Psoas muscle (tissue), 8 donors: ENCODE results near the gene ARL15. TPM values are rescaled to one million over a fixed set of nuclear protein-coding genes. Genes with fewer than 3 reads are reported as not detected.

Experiments used
- ATAC-seq, 4 donors: fragments of 200-7000 bp; cut with Tn5 transposase; one replicate each; pipeline ENCODE4 v1.9.1; 2020; ENCODE audit warnings: moderate library complexity in 3 of 4, mild to moderate bottlenecking in 2 of 4
- DNase-seq, 2 donors: peaks; one replicate each; pipeline ENCODE4 v3.0.0-alpha.2; 2020
- H3K27ac ChIP-seq: fragments of 200-600 bp; one replicate; pipeline ENCODE4 v1.8.0; 2022
- H3K27me3 ChIP-seq, 3 donors: fragments of 200-600 bp in 1 of 3; one replicate each; pipeline versions ENCODE4 v1.6.1 to v1.8.0; 2013 to 2022; ENCODE audit warnings: low read length in 2 of 3, mild to moderate bottlenecking in 2 of 3, moderate library complexity in 1 of 3; ENCODE audit not compliant: insufficient read depth in 3 of 3
- H3K36me3 ChIP-seq, 2 donors: fragments of 200-600 bp in 1 of 2; one replicate each; pipeline versions ENCODE4 v1.6.1 to v1.8.0; 2013 to 2022; ENCODE audit warnings: low read depth in 1 of 2, mild to moderate bottlenecking in 1 of 2, moderate library complexity in 1 of 2; ENCODE audit not compliant: insufficient read depth in 1 of 2
- H3K4me1 ChIP-seq: fragments of 200-600 bp; one replicate; pipeline ENCODE4 v1.8.0; 2022
- H3K4me3 ChIP-seq: fragments of 200-600 bp; one replicate; pipeline ENCODE4 v1.8.0; 2022; ENCODE audit warnings: mild to moderate bottlenecking
- H3K9me3 ChIP-seq: fragments of 200-600 bp; one replicate; pipeline ENCODE4 v1.8.0; 2022
- CTCF ChIP-seq: fragments of 200-600 bp; IDR thresholded peaks from one replicate; pipeline ENCODE4 v1.8.0; 2022; ENCODE audit warnings: antibody characterized with exemption
- WGBS, 3 donors: extraction: QIAGEN DNeasy Blood & Tissue Kit; methylation state at CpG; one replicate each; pipeline versions ENCODE4 v1.1.6 to v1.1.7; 2013; 5-methylcytosine and 5-hydroxymethylcytosine counted together
- intact Hi-C, 2 donors: fragments of 100-400 bp; cut with DNase I; formaldehyde crosslinking; loops; one replicate each; pipeline versions ENCODE4 v1.11.0 to v1.14.2; 2022
- polyA plus RNA-seq, 3 donors: library from polyadenylated mRNA; stranded (reverse); fragments of 200-250 nt; gene quantifications; one replicate each; pipeline ENCODE4 v1.2.3, GENCODE V29; 2013
- total RNA-seq, 4 donors: library from RNA; stranded (reverse); fragmentation: NEBNext Ultra II Directional in 2 of 4; extraction: Animal tissue kit (Norgen Biotek cat#: 25700) in 2 of 4; gene quantifications; one replicate each; pipeline versions ENCODE4 v1.2.1 to v1.2.4, GENCODE V29; 2021 to 2023
- donor health status: healthy with polysubstance abuse.
- donor health status: DM: no; HTN: no; CAD: no; lungs with moderate emphysema.
- donor health status: Bipolar disorder and iron deficiency.
- donor health status: healthy.
- donor health status: DM: yes; HTN: yes; CAD: no.
- donor health status: DM: no; HTN: no; CAD: no.
- donor health status: DM: no; HTN: no; CAD: no.
- donor health status: DM: yes; HTN: yes; CAD: no.

The ARL15 gene
- total and polyA plus RNA-seq, 7 donors = 2.5 to 8.9 (median 4.6) TPM

DNA sequence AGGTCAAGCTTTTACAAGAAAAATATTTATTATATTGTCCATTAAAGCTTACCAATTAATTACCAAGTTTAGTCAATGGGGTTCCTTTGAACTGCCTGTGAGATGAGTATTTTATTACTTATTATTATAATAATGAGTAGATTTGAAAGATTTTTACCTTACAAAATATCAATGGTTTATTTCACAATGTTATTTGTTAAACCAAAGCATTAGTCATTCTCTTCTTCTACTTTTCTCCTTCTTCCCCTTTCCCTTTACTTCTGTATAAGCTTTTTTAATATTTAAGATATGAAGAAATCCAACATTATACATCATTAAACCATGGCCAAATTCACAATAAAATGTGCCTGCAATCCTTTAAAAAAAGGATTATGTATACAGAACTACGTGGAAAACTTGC, 369.5 kb downstream of the ARL15 start:
- Histone ChIP-seq H3K36me3 (no peaks in the 10 kb centered on the region), H3K27me3 (no peaks in the 10 kb centered on the region), H3K4me1 (no peaks in the 10 kb centered on the region), H3K27ac (no peak overlapping the region), H3K4me3 (no peak overlapping the region), H3K9me3 (no peaks in the 10 kb centered on the region)
- WGBS, 3 donors = 83 to 89% (median 85%) methylated on average over 1 of the region's 1 CpG
- intact Hi-C loops = no loop called here
- no peak for TF ChIP-seq CTCF
- no peak for DNase-seq
- ATAC-seq = no peak

DNA sequence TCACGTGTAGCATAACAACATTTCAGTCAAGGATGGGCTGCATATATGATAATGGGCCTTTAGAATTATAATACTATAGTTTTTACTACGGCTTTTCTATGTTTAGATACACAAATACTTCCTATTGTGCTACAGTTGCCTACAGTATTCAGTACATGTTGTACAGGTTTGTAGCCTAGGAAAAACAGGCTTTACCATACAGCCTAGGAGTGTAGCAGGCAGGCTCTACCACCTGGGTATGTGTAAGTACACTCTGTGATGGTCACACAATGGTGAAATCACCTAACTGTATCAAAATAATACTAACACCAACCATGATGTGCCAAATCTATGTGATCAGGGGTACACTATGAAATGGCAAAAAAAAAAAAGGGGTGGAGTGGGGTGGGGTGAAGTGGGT, 372.9 kb downstream of the ARL15 start:
- Histone ChIP-seq H3K27ac (no peak overlapping the region), H3K9me3 (no peaks in the 10 kb centered on the region), H3K4me3 (no peak overlapping the region), H3K27me3 (no peaks in the 10 kb centered on the region), H3K4me1 (no peaks in the 10 kb centered on the region), H3K36me3 (no peaks in the 10 kb centered on the region)
- DNase-seq (no peak), ATAC-seq (no peak)
- TF ChIP-seq CTCF = no peak
- 82 to 92% (median 89%) methylated on average over 2 of the region's 2 CpGs for WGBS, 3 donors
- intact Hi-C loops = no loop called here

DNA sequence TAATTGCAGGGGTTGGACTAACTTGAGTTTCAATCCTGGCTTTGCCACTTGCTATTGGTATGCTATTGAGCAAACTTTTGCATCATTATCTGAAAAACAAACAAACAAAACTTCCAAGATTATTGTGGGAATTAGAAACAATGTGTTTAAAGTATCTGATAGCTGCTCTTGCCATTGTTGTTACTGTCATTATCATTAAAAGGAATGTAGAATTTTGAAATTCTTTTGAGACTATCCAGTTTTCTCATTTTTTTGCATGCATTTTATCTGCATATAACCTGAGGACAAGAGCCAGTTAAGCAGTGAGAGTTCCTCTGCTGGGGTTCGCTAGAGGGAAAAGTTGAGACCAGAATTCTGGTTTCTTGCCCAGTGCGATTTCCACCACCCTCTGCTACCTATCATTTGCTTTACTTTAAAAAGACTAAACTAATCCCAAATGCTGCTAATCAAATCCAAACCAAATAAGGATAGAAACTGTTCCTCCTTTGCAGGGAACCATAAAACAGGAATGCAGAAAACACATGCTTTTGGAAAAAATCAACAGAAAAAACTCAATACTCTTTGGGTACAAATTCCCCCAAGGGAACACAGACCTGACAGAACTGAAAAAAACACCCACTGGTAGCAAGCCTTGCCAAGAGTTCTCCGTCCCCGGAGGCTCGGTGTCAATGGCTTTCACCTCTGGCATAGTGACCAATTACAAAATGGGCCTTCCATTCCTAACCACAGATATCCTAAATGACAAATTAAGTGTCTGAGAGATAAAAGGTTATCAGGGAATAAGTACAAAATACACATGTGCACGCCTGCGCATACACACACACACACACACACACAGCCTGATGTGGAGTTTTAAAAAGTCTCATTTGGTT, 373.7 kb downstream of the ARL15 start:
- DNase-seq (no peak), ATAC-seq (no peak)
- Histone ChIP-seq H3K27ac (no peak overlapping the region), H3K36me3 (no peaks in the 10 kb centered on the region), H3K9me3 (no peaks in the 10 kb centered on the region), H3K4me3 (no peak overlapping the region), H3K4me1 (no peaks in the 10 kb centered on the region), H3K27me3 (no peaks in the 10 kb centered on the region)
- WGBS, 3 donors = 56 to 62% (median 59%) methylated on average over 7 of the region's 7 CpGs
- no peak for TF ChIP-seq CTCF
- intact Hi-C loops = no loop called here

- Histone ChIP-seq H3K27me3 (no peaks in the 10 kb centered on the region), H3K27ac (no peak overlapping the region), H3K36me3 (no peaks in the 10 kb centered on the region), H3K4me3 (no peak overlapping the region), H3K9me3 (no peaks in the 10 kb centered on the region), H3K4me1 (no peaks in the 10 kb centered on the region)
- no peak for ATAC-seq
- WGBS, 3 donors = 82 to 85% (median 84%) methylated on average over 4 of the region's 4 CpGs
- DNase-seq = no peak
- no peak for TF ChIP-seq CTCF
- intact Hi-C loops = no loop called here
Measured at GRCh38 chr5:53934151-53934820, 376.1 kb downstream of the ARL15 start.
